Muscle layer of duodenum (tissue), 2 donors: ENCODE results near the gene FHL2.

Source experiments
- H3K27ac ChIP-seq: one replicate; pipeline ENCODE4 v1.7.0; 2013; ENCODE audit warnings: mild to moderate bottlenecking, low read length
- H3K27me3 ChIP-seq: one replicate; pipeline ENCODE4 v1.7.0; 2013; ENCODE audit warnings: low read depth, mild to moderate bottlenecking, control low read depth, low read length
- H3K36me3 ChIP-seq, 2 donors: one replicate each; pipeline ENCODE4 v1.7.0; 2013; ENCODE audit warnings: low read length in 2 of 2, control low read depth in 1 of 2, mild to moderate bottlenecking in 1 of 2; ENCODE audit not compliant: insufficient read depth in 2 of 2, control insufficient read depth in 1 of 2
- H3K4me1 ChIP-seq, 2 donors: one replicate each; pipeline ENCODE4 v1.7.0; 2013; ENCODE audit warnings: low read length in 2 of 2, mild to moderate bottlenecking in 2 of 2, control low read depth in 1 of 2, moderate library complexity in 1 of 2; ENCODE audit not compliant: insufficient read depth in 2 of 2, control insufficient read depth in 1 of 2
- H3K4me3 ChIP-seq, 2 donors: one replicate each; pipeline ENCODE4 v1.7.0; 2013; ENCODE audit warnings: low read length in 2 of 2, low read depth in 1 of 2, mild to moderate bottlenecking in 1 of 2
- H3K9me3 ChIP-seq, 2 donors: one replicate each; pipeline ENCODE4 v1.7.0; 2013; ENCODE audit warnings: low read length in 2 of 2, control low read depth in 1 of 2, mild to moderate bottlenecking in 1 of 2; ENCODE audit not compliant: control insufficient read depth in 1 of 2
- donor health status: healthy.

The FHL2 gene

GRCh38 chr2:105418522-105418921 is 19.7 kb upstream of the FHL2 start:
- Histone ChIP-seq H3K27me3 (no peaks in the 10 kb centered on the region), H3K4me3 (no peak overlapping the region), H3K4me1 (no peaks in the 10 kb centered on the region), H3K36me3 (no peaks in the 10 kb centered on the region), H3K27ac (no peak overlapping the region), H3K9me3 (no peaks in the 10 kb centered on the region)

- H3K27ac ChIP-seq: no peak overlapping the region
- no peaks in the 10 kb centered on the region for H3K4me1 ChIP-seq
- no peaks in the 10 kb centered on the region for H3K27me3 ChIP-seq
Measured at GRCh38 chr2:105417857-105418436, 19.1 kb upstream of the FHL2 start.

GRCh38 chr2:105416156-105416555 is 17.3 kb upstream of the FHL2 start:
- Histone ChIP-seq H3K27me3 (no peaks in the 10 kb centered on the region), H3K4me1 (no peaks in the 10 kb centered on the region), H3K36me3 (no peaks in the 10 kb centered on the region), H3K9me3 (no peaks in the 10 kb centered on the region), H3K27ac (no peak overlapping the region), H3K4me3 (no peak overlapping the region)

More at GRCh38 chr2:105417857-105418436, 19.1 kb upstream of the FHL2 start:
- Histone ChIP-seq H3K36me3 (no peaks in the 10 kb centered on the region), H3K4me3 (no peak overlapping the region), H3K9me3 (no peaks in the 10 kb centered on the region)

DNA sequence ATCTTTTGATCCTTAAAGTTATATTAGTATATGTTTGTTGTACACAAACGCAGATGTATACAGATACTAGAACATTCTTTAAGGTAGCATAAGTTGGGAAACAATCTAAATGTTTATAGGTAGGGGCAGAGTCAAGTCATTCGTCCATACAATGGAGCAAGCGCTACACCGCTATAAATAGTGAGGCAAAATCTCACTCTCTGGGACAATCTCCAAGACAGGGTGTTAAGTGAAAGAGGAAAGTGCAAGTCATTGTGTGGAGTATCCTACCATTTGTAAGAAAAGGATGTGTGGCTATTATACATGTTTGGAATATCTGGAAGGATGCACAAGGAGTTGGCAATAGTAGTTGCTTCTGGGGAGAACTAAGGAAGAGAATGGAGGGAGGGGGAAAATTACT is 16.2 kb upstream of the FHL2 start:
- peaks cover 0 to 5% of the 10 kb centered on the region in 2 donors for H3K4me1 ChIP-seq
- no peaks in the 10 kb centered on the region for H3K36me3 ChIP-seq
- no peak overlapping the region for H3K27ac ChIP-seq

GRCh38 chr2:105413206-105413605 is 14.4 kb upstream of the FHL2 start:
- H3K36me3 ChIP-seq: no peaks in the 10 kb centered on the region
- H3K4me1 ChIP-seq: peaks cover 0 to 8% of the 10 kb centered on the region in 2 donors
- H3K27ac ChIP-seq: no peak overlapping the region
- no peaks in the 10 kb centered on the region for H3K9me3 ChIP-seq
- no peak overlapping the region for H3K4me3 ChIP-seq
- H3K27me3 ChIP-seq: no peaks in the 10 kb centered on the region

More for the DNA sequence above, 16.2 kb upstream of the FHL2 start:
- no peaks in the 10 kb centered on the region for H3K9me3 ChIP-seq
- H3K4me3 ChIP-seq: no peak overlapping the region
- no peaks in the 10 kb centered on the region for H3K27me3 ChIP-seq

DNA sequence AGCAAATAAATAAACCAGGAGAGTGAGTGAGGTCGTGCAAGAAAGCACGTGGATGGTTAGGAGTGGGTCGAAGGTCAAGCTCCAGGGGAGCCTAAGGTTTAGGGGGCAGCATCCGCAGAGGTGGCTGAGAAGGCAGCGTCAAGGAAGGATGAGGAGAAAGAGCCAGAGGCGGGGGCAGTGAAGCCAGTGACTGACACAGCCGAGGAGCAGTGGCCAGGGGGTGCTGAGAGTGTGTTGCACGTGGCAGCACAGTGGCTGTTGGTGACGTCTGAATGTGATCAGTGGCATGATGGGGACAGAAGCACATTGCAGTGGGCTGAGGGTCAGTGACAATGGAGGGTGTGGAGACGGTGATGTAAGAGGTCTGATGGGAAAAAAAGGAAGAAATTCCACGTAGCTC is 13.7 kb upstream of the FHL2 start:
- no peaks in the 10 kb centered on the region for H3K27me3 ChIP-seq
- no peak overlapping the region for H3K27ac ChIP-seq
- H3K4me1 ChIP-seq: peaks cover 0 to 8% of the 10 kb centered on the region in 2 donors
- H3K36me3 ChIP-seq: no peaks in the 10 kb centered on the region
- H3K4me3 ChIP-seq: no peak overlapping the region
- H3K9me3 ChIP-seq: no peaks in the 10 kb centered on the region

DNA sequence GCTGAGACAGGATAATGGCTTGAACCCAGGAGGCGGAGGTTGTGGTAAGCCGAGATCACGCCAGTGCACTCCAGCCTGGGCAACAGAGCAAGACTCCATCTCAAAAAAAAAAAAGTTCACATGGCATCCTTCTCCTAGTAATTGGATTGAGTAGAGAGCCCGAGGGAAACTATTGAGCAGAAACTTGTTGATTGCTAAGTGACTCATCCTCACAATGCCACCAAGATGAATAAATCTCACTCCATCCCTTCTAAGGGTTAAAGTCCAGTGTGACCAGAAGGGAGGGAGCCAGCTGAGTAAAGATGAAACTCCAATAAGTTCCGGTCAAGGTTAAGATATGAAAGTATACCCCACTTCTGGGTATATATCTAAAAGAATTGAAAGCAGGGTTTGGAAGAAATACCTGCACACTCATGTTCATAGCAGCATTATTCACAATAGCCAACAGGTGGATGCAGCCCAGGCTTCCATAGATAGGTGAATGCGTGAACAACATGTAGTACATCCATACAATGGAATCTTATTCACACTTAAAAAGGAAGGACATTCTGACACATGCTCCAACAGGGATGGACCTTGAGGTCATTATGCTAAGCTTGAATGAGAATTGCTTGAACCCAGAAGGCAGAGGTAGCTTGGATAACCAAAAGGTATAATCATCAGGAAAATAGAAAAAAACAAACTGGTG is 13.0 kb upstream of the FHL2 start:
- Histone ChIP-seq H3K4me1 (peaks cover 0 to 8% of the 10 kb centered on the region in 2 donors), H3K27ac (no peak overlapping the region), H3K4me3 (no peak overlapping the region), H3K9me3 (no peaks in the 10 kb centered on the region), H3K27me3 (no peaks in the 10 kb centered on the region), H3K36me3 (no peaks in the 10 kb centered on the region)

- Histone ChIP-seq H3K9me3 (no peaks in the 10 kb centered on the region), H3K36me3 (no peaks in the 10 kb centered on the region), H3K4me3 (no peak overlapping the region), H3K27ac (no peak overlapping the region), H3K27me3 (no peaks in the 10 kb centered on the region), H3K4me1 (peaks cover 0 to 8% of the 10 kb centered on the region in 2 donors)
Measured at GRCh38 chr2:105410554-105410953, 11.7 kb upstream of the FHL2 start.

- Histone ChIP-seq H3K4me1 (peaks cover 0 to 8% of the 10 kb centered on the region in 2 donors), H3K4me3 (no peak overlapping the region), H3K9me3 (no peaks in the 10 kb centered on the region), H3K36me3 (no peaks in the 10 kb centered on the region), H3K27ac (no peak overlapping the region), H3K27me3 (no peaks in the 10 kb centered on the region)
Measured at GRCh38 chr2:105409717-105410116, 10.9 kb upstream of the FHL2 start.

DNA sequence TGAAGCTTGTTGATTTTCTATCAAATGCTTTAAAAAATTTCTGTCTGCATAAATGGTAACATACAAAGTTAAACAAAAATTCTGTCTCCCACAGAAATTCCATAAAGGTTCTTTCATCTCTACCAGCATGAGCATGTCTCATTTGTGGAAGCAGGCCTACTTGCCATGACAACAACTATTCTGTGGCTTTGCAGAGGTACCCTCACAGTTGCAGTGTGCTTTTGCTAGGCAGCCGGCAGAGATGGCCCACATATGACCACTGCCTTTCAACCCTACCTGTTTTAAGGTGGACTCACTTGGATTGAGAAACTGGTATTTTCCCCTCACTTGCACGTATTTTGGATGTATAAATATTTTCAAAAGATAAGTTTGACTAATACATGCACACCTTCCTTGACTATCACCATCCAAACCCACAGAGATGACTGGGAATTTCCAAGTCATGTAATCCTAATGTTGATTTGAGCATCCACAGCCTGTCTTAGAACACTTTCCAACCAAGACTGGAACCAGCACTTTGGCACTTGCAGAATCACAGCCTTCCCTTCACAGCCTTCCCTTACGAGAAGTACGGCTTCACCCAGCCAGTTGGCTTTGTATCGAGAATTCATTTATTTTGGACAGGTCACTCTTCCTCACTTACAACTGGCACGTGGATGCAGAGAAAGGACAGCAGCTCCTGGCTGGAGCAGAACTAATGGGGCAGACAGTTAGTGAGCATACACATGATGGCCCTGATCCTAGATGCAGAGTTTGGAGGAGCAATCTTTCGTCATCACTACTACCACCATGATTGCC is 9.3 kb upstream of the FHL2 start:
- Histone ChIP-seq H3K27me3 (no peaks in the 10 kb centered on the region), H3K4me3 (no peak overlapping the region), H3K27ac (no peak overlapping the region), H3K36me3 (no peaks in the 10 kb centered on the region), H3K4me1 (peaks cover 4 to 8% of the 10 kb centered on the region in 2 donors), H3K9me3 (no peaks in the 10 kb centered on the region)

DNA sequence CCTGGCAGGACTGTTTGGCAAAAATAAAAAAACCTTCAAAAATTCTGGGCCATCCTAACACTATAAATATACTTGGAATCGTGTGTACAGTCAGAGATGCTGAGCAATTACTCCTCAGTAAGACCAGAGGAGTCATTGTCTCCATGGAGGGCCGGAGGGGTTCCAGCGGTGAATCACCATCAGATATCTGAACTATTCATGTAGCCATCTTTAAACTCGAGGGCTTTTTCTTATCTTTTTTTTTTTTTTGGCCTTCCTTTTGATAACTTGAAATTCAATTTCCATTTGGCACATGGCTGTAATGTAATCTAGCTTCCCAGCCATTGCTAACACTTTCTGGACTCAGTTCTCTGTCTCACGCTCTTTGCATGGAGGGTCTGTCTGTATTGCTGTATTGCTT is 7.4 kb upstream of the FHL2 start:
- no peaks in the 10 kb centered on the region for H3K36me3 ChIP-seq
- H3K9me3 ChIP-seq: no peaks in the 10 kb centered on the region
- no peak overlapping the region for H3K4me3 ChIP-seq
- H3K4me1 ChIP-seq: peaks cover 6 to 8% of the 10 kb centered on the region in 2 donors
- H3K27ac ChIP-seq: no peak overlapping the region
- H3K27me3 ChIP-seq: no peaks in the 10 kb centered on the region
